K562 (cell line): ENCODE data around the gene RACK1. TPM values are rescaled to one million over a fixed set of nuclear protein-coding genes. Genes with fewer than 3 reads are reported as not detected.

Experiments
- ATAC-seq: fragments of 200-7000 bp; cut with Tn5 transposase; 3 replicates; pipeline ENCODE4 v1.9.1; 2020; ENCODE audit warnings: moderate library complexity
- BruUV-seq: library from RNA; stranded (reverse); fragments of 400-500 nt; replicated peaks from 2 replicates; lab custom pipeline; 2021; lab: Mats Ljungman, UMichigan
- CTCF ChIA-PET: fragments of 300-600 bp; formaldehyde crosslinking; extraction: SDS; loops from one replicate; lab custom pipeline; 2021; ENCODE audit warnings: low intra/inter-chr PET ratio; lab: Yijun Ruan, JAX
- POLR2A ChIA-PET: fragments of 300-600, 350-650 bp; sonication (Branson Sonifier 250); formaldehyde crosslinking; extraction: SDS; loops from one replicate; lab custom pipeline; 2021; ENCODE audit warnings: antibody characterized with exemption, inconsistent platforms; lab: Yijun Ruan, JAX
- DNase-seq, 4 experiments: peaks; one replicate each; pipeline versions ENCODE4 v3.0.0 to v3.0.0-alpha.2; 2011 to 2018; ENCODE audit warnings: low spot score in 3 of 4, mixed read lengths in 3 of 4; ENCODE audit errors: extremely low read depth in 1 of 4
- FAIRE-seq: peaks from 2 replicates; lab custom pipeline; 2011; peaks lifted over from hg19 to GRCh38; lab: Jason Lieb, UNC
- H2AFZ ChIP-seq: 2 replicates; pipeline ENCODE4 v1.6.0; 2011; ENCODE audit warnings: low read depth, low read length, control low read depth, inconsistent platforms
- H3K27ac ChIP-seq: fragments of 200-600 bp; 3 replicates; pipeline ENCODE4 v1.8.0; 2011; ENCODE audit warnings: low read depth, mild to moderate bottlenecking, control low read depth, inconsistent platforms, low read length, moderate library complexity, mixed read lengths; ENCODE audit errors: extremely low read depth
- H3K27me3 ChIP-seq, 2 experiments: fragments of 300-600 bp in 1 of 2; 2 replicates in 1 of 2; 3 replicates in 1 of 2; pipeline versions ENCODE4 v1.6.0 to v1.8.0; 2011; ENCODE audit warnings: inconsistent platforms in 2 of 2, low read length in 2 of 2, mild to moderate bottlenecking in 1 of 2, mixed read lengths in 1 of 2, moderate library complexity in 1 of 2; ENCODE audit not compliant: control insufficient read depth in 2 of 2, insufficient read depth in 2 of 2
- H3K36me3 ChIP-seq: fragments of 300-600 bp; 3 replicates; pipeline ENCODE4 v1.8.0; 2011; ENCODE audit warnings: mild to moderate bottlenecking, low read length, inconsistent platforms; ENCODE audit not compliant: control insufficient read depth, insufficient read depth
- H3K4me1 ChIP-seq, 2 experiments: fragments of 200-600 bp in 1 of 2; replicated peaks in 1 of 2; 2 replicates in 1 of 2; 3 replicates in 1 of 2; pipeline versions ENCODE4 v1.5.1 to v1.8.0; 2011; ENCODE audit warnings: inconsistent platforms in 2 of 2, low read length in 2 of 2, mild to moderate bottlenecking in 1 of 2, mixed read lengths in 1 of 2, moderate library complexity in 1 of 2; ENCODE audit not compliant: control insufficient read depth in 2 of 2, insufficient read depth in 2 of 2
- H3K4me2 ChIP-seq: 2 replicates; pipeline ENCODE4 v1.6.1; 2011; ENCODE audit warnings: low read length, control low read depth, inconsistent platforms, mixed read lengths; ENCODE audit not compliant: insufficient read depth
- H3K4me3 ChIP-seq: fragments of 200-600 bp; sonication (generic), shearing (Covaris generic); 2 replicates; pipeline ENCODE4 v1.5.1; 2016; ENCODE audit warnings: control low read depth, inconsistent platforms
- H3K79me2 ChIP-seq: fragments of 200-600 bp; 3 replicates; pipeline ENCODE4 v1.8.0; 2011; ENCODE audit warnings: low read length, inconsistent platforms; ENCODE audit not compliant: control insufficient read depth, insufficient read depth
- H3K9ac ChIP-seq, 2 experiments: 2 replicates each; pipeline versions ENCODE4 v1.6.0 to v1.6.1; 2011; ENCODE audit warnings: low read depth in 2 of 2, low read length in 2 of 2, control low read depth in 1 of 2, inconsistent platforms in 1 of 2, mild to moderate bottlenecking in 1 of 2, mixed read lengths in 1 of 2; ENCODE audit not compliant: insufficient read depth in 1 of 2
- H3K9me1 ChIP-seq: one replicate; pipeline ENCODE4 v1.6.0; 2011; ENCODE audit warnings: inconsistent platforms, mild to moderate bottlenecking, low read length, moderate library complexity; ENCODE audit not compliant: control insufficient read depth, insufficient read depth
- H3K9me3 ChIP-seq: replicated peaks from 2 replicates; pipeline ENCODE4 v1.5.1; 2011; ENCODE audit warnings: low read depth, low read length, inconsistent platforms; ENCODE audit not compliant: control insufficient read depth, insufficient read depth
- H4K20me1 ChIP-seq: replicated peaks from 2 replicates; pipeline ENCODE4 v1.6.1; 2011; ENCODE audit warnings: low read length, inconsistent platforms, mixed read lengths; ENCODE audit not compliant: control insufficient read depth, insufficient read depth
- ARNT ChIP-seq, 2 experiments: fragments of 450-650 bp; IDR thresholded peaks; 2 replicates each; pipeline ENCODE4 v1.6.1; 2016; ENCODE audit warnings: mild to moderate bottlenecking in 1 of 2
- BDP1 ChIP-seq: IDR thresholded peaks from 3 replicates; pipeline ENCODE4 v1.6.1; 2011; ENCODE audit not compliant: insufficient read length, insufficient read depth
- EP400 ChIP-seq: fragments of 450-650 bp; IDR thresholded peaks from 2 replicates; pipeline ENCODE4 v1.6.1; 2017; ENCODE audit warnings: antibody characterized with exemption, mild to moderate bottlenecking, moderate library complexity
- FOSL1 ChIP-seq: fragments of 200-800 bp; sonication (Bioruptor generic); conservative IDR thresholded peaks from 2 replicates; pipeline ENCODE4 v1.6.1; 2016; ENCODE audit warnings: missing genetic modification characterization, missing compliant biosample characterization
- FOXA3 ChIP-seq, 2 experiments: fragments of 450-650 bp in 1 of 2; sonication (generic) in 1 of 2; formaldehyde crosslinking; IDR thresholded peaks in 1 of 2; conservative IDR thresholded peaks in 1 of 2; 2 replicates each; pipeline versions ENCODE4 v1.4.0 to v1.8.0; 2020 to 2022; ENCODE audit warnings: mild to moderate bottlenecking in 2 of 2, missing genetic modification reagents in 1 of 2
- GABPB2 ChIP-seq: fragments of 250-450 bp; sonication (Bioruptor Pico); conservative IDR thresholded peaks from 2 replicates; pipeline ENCODE4 v1.5.1; 2021; ENCODE audit warnings: mild to moderate bottlenecking
- KDM4B ChIP-seq, 2 experiments: fragments of 450-650 bp in 1 of 2; sonication (generic) in 1 of 2; IDR thresholded peaks; 2 replicates each; pipeline ENCODE4 v1.6.1; 2016 to 2017; ENCODE audit warnings: borderline replicate concordance in 2 of 2, antibody characterized with exemption in 1 of 2, low read depth in 1 of 2, mild to moderate bottlenecking in 1 of 2
- NKRF ChIP-seq: fragments of 450-650 bp; IDR thresholded peaks from 2 replicates; pipeline ENCODE4 v1.6.1; 2016; ENCODE audit warnings: borderline replicate concordance
- NR3C1 ChIP-seq: sonication (generic); formaldehyde crosslinking; IDR thresholded peaks from 2 replicates; pipeline ENCODE4 v1.8.1; 2022; ENCODE audit warnings: missing genetic modification reagents
- SNIP1 ChIP-seq: fragments of 450-650 bp; IDR thresholded peaks from 2 replicates; pipeline ENCODE4 v1.7.1; 2017; ENCODE audit warnings: low read depth, mild to moderate bottlenecking
- STAG1 ChIP-seq: sonication (generic); formaldehyde crosslinking; IDR thresholded peaks from 2 replicates; pipeline ENCODE4 v1.5.0; 2020; ENCODE audit warnings: missing genetic modification reagents, borderline replicate concordance
- TEAD4 ChIP-seq, 2 experiments: sonication (generic) in 1 of 2; formaldehyde crosslinking in 1 of 2; IDR thresholded peaks; 2 replicates each; pipeline versions ENCODE4 v1.6.1 to v1.8.0; 2012 to 2022; ENCODE audit warnings: borderline replicate concordance in 1 of 2, inconsistent platforms in 1 of 2, low read length in 1 of 2, mild to moderate bottlenecking in 1 of 2, missing genetic modification reagents in 1 of 2
- U2AF1 ChIP-seq: fragments of 200-400 bp; formaldehyde crosslinking; optimal IDR thresholded peaks from 2 replicates; pipeline ENCODE3; 2017; ENCODE audit warnings: mild to moderate bottlenecking, low read depth, low read length, moderate library complexity
- USF1 ChIP-seq: sonication (generic); formaldehyde crosslinking; IDR thresholded peaks from 2 replicates; pipeline ENCODE4 v1.9.0; 2022; ENCODE audit warnings: mild to moderate bottlenecking, missing genetic modification reagents
- YY1 ChIP-seq, 3 experiments: IDR thresholded peaks; 2 replicates each; pipeline ENCODE4 v1.6.1; 2011; ENCODE audit warnings: low read length in 2 of 3, mild to moderate bottlenecking in 2 of 3, moderate library complexity in 2 of 3, borderline replicate concordance in 1 of 3, control low read depth in 1 of 3, low read depth in 1 of 3; ENCODE audit not compliant: insufficient read depth in 3 of 3, insufficient replicate concordance in 2 of 3, control insufficient read depth in 1 of 3, insufficient read length in 1 of 3; ENCODE audit errors: extremely low read depth in 1 of 3
- ZNF134 ChIP-seq: fragments of 250-450 bp; sonication (Bioruptor Pico); conservative IDR thresholded peaks from 2 replicates; pipeline ENCODE4 v1.4.0; 2020
- ZNF644 ChIP-seq: fragments of 200-800 bp; sonication (Bioruptor generic); IDR thresholded peaks from 2 replicates; pipeline ENCODE4 v1.6.1; 2016; ENCODE audit warnings: low read depth, missing genetic modification characterization, missing compliant biosample characterization
- ZNF830 ChIP-seq: fragments of 250-450 bp; sonication (Bioruptor Pico); IDR thresholded peaks from 2 replicates; pipeline ENCODE4 v1.5.0; 2021; ENCODE audit warnings: mild to moderate bottlenecking
- WGBS: fragments of 100-300 bp; shearing (Covaris generic); methylation state at CpG from one replicate; pipeline ENCODE4 v1.1.6; 2016; ENCODE audit warnings: low coverage, mixed read lengths; ENCODE audit not compliant: insufficient coverage; ENCODE audit errors: missing lambda C conversion rate; 5-methylcytosine and 5-hydroxymethylcytosine counted together
- in situ Hi-C: fragments of 300-500 bp; cut with MboI; formaldehyde crosslinking; loops from 4 replicates; pipeline ENCODE4 v1.15.0; 2018; ENCODE audit warnings: inconsistent platforms, mixed read lengths
- intact Hi-C: fragments of 100-400 bp; cut with micrococcal nuclease; formaldehyde crosslinking; loops from 2 replicates; pipeline ENCODE4 v1.14.2; 2022
- polyA plus RNA-seq, 8 experiments: library from polyadenylated mRNA; depleted of rRNA in 4 of 8; stranded (reverse) in 5 of 8; unstranded in 3 of 8; fragments of >200 nt; fragmentation: Nextera tagmentation in 2 of 8; fragmentation: Illumina TruSeq in 1 of 8; extraction: Ambion mirVana in 2 of 8; extraction: Trizol in 1 of 8; gene quantifications; 2 replicates each; pipeline versions ENCODE4 v1.2.1 to v1.2.3, GENCODE V29; 2011 to 2014; ENCODE audit warnings: inconsistent platforms in 1 of 8, missing spikeins in 1 of 8
- total RNA-seq, 7 experiments: library from RNA; depleted of rRNA in 6 of 7; stranded (reverse); fragments of >200 nt in 6 of 7; fragmentation: Illumina TruSeq in 2 of 7; extraction: Trizol in 2 of 7; gene quantifications; 2 replicates each; pipeline versions ENCODE4 v1.2.1 to v1.2.3, GENCODE V29; 2011 to 2021; ENCODE audit warnings: low replicate concordance in 1 of 7

RACK1 gene
- total and polyA plus RNA-seq, 9 of the 15 experiments (the other 6 are each of a cell fraction or from before 2014, with no cell fraction given) = 2,303 to 5,311 (median 3,833) TPM

- no peaks in the 10 kb centered on the region for H3K9me3 ChIP-seq
- H3K9ac ChIP-seq = peak overlapping the region; percentile 99 to 100
- peak overlapping the region; percentile 99 for H3K27ac ChIP-seq
- 0 out of 2 replicates have a peak overlapping the region, but pooled peaks have one; percentile 100 for H2AFZ ChIP-seq
- peaks cover 8% of the 10 kb centered on the region for H3K9me1 ChIP-seq
- H3K4me1 ChIP-seq = peaks cover 31 to 51% of the 10 kb centered on the region in 2 experiments; a peak in 4 of 5 replicates
- H3K36me3 ChIP-seq = peaks cover 56% of the 10 kb centered on the region
- CTCF ChIA-PET = no interaction called here
- H3K4me3 ChIP-seq = peak overlapping the region; percentile 94
- 0% methylated on average over 24 of the region's 25 CpGs for WGBS
- intact Hi-C loops = no loop called here
- H4K20me1 ChIP-seq = peaks cover 45% of the 10 kb centered on the region
- no peaks in the 10 kb centered on the region for H3K27me3 ChIP-seq
- peak in 2 of 4 experiments; percentile 30 to 34 for DNase-seq
- H3K79me2 ChIP-seq = peaks cover 93% of the 10 kb centered on the region
- FAIRE-seq = no peak
- no peak for ATAC-seq
- in situ Hi-C loops = no loop called here
- BruUV-seq = TSS peak; percentile 61
- peak overlapping the region; percentile 93 for H3K4me2 ChIP-seq
- POLR2A ChIA-PET = interaction anchor here (0.7 to 17.5 kb wide), 5 partner anchors 9 to 58 kb away, joined by 3 to 185 read pairs (median 5); partner anchors contain the start of gene TRIM52
- TF ChIP-seq ARNT (IDR thresholded peaks at IDR 0.05) (no peak), ZNF644 (no peak), GABPB2 (CRISPR knock-in tag) (no peak), ZNF830 (CRISPR knock-in tag) (no peak), KDM4B (IDR thresholded peaks at IDR 0.05; ENCODE audit: borderline replicate concordance in 2 of 2, low read depth in 1 of 2) (0 out of 4 replicates have a peak, but pooled peaks of 1 of the 2 experiments have one; percentile 2), TEAD4 (IDR thresholded peaks at IDR 0.05; ENCODE audit: low read length) (no peak), TEAD4 (CRISPR knock-in tag; IDR thresholded peaks at IDR 0.05; ENCODE audit: borderline replicate concordance) (peak; percentile 75; the same call in 1 of the 2 replicates), STAG1 (no peak; the same call in 1 of the 2 replicates), FOSL1 (no peak), YY1 (IDR thresholded peaks at IDR 0.05; ENCODE audit: borderline replicate concordance in 1 of 3, control insufficient read depth in 1 of 3, extremely low read depth in 1 of 3, insufficient read depth in 3 of 3, insufficient read length in 1 of 3, insufficient replicate concordance in 2 of 3, low read depth in 1 of 3, low read length in 2 of 3) (no peak), SNIP1 (no peak), EP400 (no peak), USF1 (CRISPR knock-in tag) (0 out of 2 replicates have a peak, but pooled peaks have one; percentile 36), NR3C1 (CRISPR knock-in tag) (no peak), ZNF134 (no peak), FOXA3 (CRISPR knock-in tag; conservative IDR thresholded peaks at IDR 0.05 in 1 of 2, IDR thresholded peaks at IDR 0.05 in 1 of 2) (0 out of 4 replicates have a peak, but pooled peaks of 1 of the 2 experiments have one; percentile 8), U2AF1 (no peak), BDP1 (no peak), NKRF (peak; percentile 62; the same call in 1 of the 2 replicates)
Measured at GRCh38 chr5:181243018-181243563, 615 bp downstream of the RACK1 start.
